ENCODE results near the gene SNAPC2.
A peak's percentile ranks its signal among the peaks of the same experiment; 100 is the strongest.
"Not testable (repeated sequence)": the region's sequence is repeated elsewhere in the genome, so short reads cannot be mapped to it uniquely, and the experiment has no call there.

SNAPC2 gene

DNA sequence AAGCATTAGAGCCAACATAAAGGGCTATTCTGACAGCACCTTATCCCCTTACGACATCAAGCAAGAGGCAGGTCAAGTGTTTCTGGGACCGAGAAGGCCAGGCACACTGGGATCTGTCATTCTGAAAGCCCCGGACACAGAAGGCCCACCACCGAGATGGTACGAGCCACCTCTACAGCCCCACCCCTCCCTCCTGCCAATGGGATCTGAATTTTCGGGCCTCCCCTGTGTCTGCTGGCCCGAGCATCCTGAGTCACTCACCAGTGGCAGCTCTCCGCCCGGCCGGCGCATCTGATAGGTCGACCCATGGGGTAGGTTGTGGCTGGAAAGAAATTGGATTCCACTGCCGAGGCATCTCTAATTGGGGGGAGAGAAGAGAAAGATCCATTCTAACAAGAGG, 20.7 kb downstream of the SNAPC2 start:
- TF ChIP-seq ZNF274 (IDR thresholded peaks at IDR 0.05; ENCODE audit: low read depth, low read length), result no peak
- H3K4me3 ChIP-seq (ENCODE audit: low read length), result no peak overlapping the region

DNA sequence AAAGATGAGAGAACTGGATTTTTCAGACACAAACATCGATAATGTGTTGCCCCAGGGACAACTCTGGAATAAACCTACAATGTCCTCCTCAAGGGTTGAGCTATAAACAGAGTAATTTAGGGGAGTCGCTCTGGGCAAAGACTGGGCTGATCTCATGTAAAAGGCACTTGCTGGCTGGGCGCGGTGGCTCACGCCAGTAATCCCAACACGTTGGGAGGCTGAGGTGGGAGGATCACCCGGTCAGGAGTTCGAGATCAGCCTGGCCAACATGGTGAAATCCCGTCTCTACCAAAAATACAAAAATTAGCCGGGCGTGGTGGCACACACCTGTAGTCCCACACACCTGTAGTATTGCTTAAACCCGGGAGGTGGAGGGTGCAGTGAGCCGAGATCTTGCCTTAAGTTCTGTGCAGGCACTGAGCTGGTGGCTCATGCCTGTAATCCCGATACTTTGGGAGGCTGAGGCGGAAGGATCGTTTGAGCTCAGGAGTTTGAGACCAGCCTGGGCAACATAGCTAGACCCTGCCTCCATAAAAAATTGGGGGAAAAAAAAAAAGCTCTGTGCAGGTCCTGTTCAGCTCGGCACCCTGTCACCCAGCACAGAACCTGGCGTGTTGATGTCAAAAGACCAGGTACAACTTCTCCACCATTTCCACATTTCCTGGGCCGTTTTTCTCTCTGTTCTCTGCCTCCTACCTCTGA, 21.9 kb downstream of the SNAPC2 start:
- peak overlapping the region; percentile 95; the same call in 1 of the 2 replicates for H3K4me3 ChIP-seq (ENCODE audit: low read length)
- TF ChIP-seq ZNF274 (IDR thresholded peaks at IDR 0.05; ENCODE audit: low read depth, low read length), result no peak

DNA sequence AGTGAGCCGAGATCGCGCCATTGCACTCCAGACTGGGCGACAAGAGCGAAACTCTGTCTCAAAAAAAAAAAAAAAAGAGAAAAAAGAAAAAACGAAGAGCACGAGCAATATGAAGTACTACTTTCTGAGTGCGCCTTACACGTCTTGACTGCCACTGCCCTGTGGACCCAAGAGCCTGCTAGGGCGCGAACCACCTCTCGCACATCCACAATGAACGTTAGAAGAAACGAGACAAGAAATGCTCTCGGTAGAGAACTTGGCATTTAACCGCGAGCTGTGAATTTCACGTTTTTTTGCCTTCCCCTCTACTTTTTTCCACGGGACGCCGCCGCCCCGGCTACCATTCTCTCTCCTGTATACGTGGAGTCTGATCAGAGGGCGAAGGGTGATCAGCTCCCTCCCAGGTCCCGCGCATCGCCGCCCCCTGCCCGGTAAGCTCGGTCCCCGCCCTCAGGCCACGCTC, 22.9 kb downstream of the SNAPC2 start:
- H3K4me3 ChIP-seq (ENCODE audit: low read length), result peak overlapping the region; percentile 95
- no peak for TF ChIP-seq ZNF274 (IDR thresholded peaks at IDR 0.05; ENCODE audit: low read depth, low read length)

DNA sequence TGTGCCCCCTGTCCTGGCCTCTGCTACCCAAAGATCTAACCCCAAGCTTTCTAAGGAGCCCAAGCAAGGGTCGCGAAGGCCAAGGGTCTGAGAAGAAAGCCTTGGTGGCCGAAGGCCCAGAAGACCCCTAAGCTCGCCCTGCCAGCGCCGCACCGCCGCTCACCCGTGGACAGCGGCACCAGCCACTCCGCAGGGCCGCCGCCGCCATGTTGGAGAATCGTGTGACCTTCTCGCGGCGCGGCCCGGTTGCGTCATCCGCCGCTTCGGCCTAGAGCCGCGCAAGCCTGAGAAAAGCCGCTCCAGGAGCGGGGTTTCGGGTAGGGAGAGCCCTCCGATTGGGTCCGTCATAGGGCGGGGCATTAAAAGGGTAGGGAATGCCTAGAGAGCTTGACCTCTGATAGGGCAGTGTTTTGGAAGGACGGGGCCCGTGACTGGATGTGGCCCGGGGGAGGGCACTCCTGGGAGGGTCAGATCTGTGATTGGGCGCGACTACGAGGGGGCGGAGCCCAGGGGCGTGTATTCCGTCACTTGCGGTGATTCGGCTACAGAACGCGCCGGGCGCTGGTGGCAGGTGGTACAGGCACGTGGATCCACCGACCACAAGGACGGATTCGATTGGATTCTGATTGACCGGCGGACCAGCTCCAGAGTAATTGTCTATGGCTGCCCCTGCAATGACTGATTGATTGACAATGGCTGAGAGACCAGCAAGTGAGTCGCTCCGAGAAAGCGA, 23.5 kb downstream of the SNAPC2 start, which contains the start of gene TIMM44:
TIMM44 (minus strand) TSS at position 223 of the 733 bp plus-strand sequence; CDS start at position 208, 15 bp downstream.
- TF ChIP-seq ZNF274 (IDR thresholded peaks at IDR 0.05; ENCODE audit: low read depth, low read length), result no peak
- H3K4me3 ChIP-seq (ENCODE audit: low read length), result peak within 1 kb of the TSS; percentile 95

DNA sequence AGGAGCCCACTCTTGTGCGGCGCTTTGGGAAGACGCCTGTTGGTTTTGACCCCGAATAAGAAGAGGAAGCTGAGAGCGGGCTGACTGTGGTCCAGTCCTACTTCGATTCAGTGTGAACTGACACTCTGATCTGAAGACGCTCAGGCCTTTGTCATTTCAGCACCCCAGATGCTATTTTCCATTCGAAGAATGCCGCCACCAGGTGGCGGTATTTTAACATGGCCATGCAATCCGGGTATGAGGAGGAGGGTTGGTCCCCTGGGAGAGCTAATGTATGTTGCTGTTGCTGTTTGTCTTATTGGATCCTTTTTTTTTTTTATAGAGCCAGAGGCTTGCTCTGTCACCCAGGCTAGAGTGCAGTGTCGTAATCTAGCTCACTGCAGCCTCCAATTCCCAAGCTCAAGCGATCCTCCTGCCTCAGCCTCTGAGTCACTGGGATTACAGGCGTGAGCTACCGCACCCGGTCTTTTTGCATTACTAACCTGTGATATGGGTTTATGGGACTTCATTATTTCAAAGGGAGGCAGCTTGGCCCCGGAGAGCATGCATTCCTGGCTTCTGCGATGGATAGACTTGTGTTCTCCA, 24.1 kb downstream of the SNAPC2 start:
- H3K4me3 ChIP-seq (ENCODE audit: low read length), result peak overlapping the region; percentile 78; the same call in 1 of the 2 replicates
- TF ChIP-seq ZNF274 (IDR thresholded peaks at IDR 0.05; ENCODE audit: low read depth, low read length), result no peak

DNA sequence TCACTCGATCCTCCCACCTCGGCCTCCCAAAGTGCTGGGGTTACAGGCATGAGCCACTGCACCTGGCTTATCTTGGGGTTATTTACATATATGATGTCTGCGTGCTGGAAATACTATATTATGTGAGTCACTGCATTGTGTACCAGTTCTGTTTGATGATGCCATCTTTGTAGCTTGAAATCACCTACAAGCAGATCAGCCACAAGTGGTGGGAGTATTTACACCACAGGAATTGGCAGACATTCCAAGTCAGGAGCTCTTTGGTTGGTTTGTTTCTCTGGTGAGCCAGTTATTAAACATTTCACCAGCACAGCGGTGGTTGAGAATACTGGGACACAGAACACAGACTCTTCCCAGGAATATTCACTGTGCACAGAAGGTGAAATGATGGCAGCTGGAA, 27.8 kb downstream of the SNAPC2 start:
- no peak overlapping the region for H3K4me3 ChIP-seq (ENCODE audit: low read length)
- TF ChIP-seq ZNF274 (IDR thresholded peaks at IDR 0.05; ENCODE audit: low read depth, low read length), result no peak

DNA sequence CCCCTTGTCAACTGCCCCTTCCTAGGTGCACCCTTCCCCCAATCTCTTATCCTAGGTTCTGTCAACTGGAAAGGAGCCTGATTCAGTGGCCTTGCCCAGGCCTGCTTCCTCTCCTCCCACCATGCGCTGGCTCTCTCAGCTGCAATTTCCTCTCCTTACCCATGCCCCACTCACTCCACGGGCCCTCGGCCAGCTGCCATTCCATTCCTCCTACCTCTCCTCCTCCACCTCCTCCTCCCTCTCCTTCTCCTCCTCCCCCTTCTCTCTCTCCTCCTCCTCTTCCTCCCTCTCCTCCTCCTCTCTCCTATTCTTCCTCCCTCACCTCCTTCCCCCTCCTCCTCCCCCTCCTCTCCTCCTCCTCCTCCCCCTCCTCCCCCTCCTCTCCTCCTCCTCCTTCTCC, 32.9 kb downstream of the SNAPC2 start:
- TF ChIP-seq ZNF274 (IDR thresholded peaks at IDR 0.05; ENCODE audit: low read depth, low read length), result no peak
- H3K4me3 ChIP-seq (ENCODE audit: low read length), result no peak overlapping the region

DNA sequence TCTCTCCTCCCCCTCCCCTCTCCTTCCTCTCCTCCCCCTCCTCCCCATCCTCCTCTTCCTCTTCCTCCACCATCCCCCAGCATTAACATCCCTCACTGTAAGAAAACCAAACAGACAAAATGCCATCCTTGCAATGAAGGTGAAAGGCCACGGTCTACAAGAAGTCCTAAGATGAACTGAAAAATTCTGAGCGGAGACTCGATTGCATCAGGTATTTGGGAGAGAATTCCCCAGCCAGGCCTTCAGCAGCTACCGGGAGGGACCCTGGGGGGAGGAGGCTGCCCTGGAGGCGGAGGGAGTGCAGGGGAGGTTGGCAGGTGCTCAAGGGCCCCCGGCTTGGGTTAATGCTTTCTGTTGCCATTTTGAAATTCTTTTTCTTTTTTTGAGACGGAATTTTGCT, 33.4 kb downstream of the SNAPC2 start:
- H3K4me3 ChIP-seq (ENCODE audit: low read length), result no peak overlapping the region
- no peak for TF ChIP-seq ZNF274 (IDR thresholded peaks at IDR 0.05; ENCODE audit: low read depth, low read length)

DNA sequence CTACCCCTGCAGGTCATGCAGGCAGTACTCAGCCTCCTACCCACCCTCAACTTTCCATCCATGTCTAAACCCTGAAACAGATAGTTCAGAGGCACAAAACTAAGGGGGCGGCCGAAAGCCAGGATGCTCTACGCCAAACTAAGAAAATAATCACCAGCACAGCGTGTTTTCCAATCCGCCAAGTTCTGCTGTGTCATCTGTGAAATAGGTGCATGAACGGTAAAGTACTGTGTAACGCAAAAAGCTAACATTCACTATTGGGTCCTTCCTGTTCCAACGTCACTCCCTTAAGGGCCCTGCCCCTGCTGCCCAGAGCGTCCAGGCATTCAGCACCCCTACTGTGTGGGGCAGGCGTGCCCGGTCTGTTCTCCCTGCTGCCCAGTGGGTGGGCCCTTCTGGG, 35.6 kb downstream of the SNAPC2 start:
- H3K4me3 ChIP-seq (ENCODE audit: low read length), result no peak overlapping the region
- TF ChIP-seq ZNF274 (IDR thresholded peaks at IDR 0.05; ENCODE audit: low read depth, low read length), result no peak

DNA sequence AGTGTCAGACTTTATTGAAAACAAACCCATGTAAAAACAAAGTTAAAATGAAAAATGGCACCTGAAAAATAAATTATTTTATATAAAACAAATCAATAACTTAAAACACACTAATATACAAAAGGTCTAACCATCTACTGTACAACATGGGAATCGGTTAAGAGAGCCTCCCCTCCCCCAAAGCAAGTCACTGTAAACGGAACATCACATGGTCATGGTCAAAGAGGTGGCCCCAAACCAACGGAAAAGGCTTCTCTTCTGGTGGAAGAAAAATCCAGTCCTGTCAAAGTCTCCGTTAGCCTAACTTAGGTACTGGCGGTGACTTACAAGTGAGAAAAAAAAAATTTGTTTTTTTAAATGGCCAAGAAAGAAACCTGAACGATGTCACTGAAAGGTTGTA, 39.1 kb downstream of the SNAPC2 start:
- TF ChIP-seq ZNF274 (IDR thresholded peaks at IDR 0.05; ENCODE audit: low read depth, low read length), result no peak
- H3K4me3 ChIP-seq (ENCODE audit: low read length), result no peak overlapping the region

DNA sequence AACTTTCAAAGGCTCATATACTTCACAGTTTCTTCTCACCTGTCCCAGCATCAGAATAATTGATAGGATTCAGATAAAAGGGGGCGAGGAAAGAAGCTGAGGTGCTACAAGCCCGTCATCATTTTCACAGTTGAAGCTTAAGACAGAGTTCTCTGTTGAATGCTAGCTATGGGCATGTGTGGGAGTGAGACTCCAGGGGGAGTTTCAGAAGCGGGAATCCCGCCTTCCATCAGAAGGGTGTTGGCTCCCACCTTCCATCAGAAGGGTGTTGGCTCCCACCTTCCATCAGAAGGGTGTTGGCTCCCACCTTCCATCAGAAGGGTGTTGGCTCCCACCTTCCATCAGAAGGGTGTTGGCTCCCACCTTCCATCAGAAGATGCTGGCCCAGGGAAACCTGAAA, 40.9 kb downstream of the SNAPC2 start:
- H3K4me3 ChIP-seq (ENCODE audit: low read length), result not testable (repeated sequence)

DNA sequence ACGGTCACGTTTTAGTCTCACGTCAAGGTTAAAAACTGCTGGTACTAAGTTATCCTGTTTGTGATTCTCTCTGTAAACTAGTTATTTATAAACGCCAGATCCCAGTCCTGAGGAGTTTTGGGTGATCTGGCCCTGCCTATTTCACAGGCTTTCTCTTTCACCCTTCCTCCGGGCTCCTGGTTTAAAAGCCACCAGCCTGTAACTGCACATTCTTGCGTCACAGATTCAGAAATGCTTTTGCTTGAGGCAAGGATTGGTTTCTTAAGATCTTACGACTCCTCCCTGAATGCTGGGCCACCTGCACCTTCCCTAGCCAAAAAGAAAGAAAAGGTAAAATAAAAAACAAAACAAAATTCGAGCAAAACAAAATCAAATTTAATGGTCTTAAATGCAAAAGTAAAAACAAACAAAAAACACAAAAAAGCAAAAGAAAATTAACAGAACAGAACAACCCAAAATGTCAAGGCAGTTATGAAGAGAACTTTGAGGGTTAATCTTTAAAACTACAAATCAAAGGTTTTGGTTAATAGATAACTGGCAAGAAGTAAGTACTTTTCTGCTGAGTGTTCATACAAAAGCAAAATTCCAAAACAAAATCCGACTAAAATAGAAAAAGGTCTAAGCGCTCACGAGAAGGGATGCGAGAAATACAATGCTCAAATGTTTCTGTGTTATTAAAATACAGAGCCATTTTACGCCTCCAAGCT, 41.9 kb downstream of the SNAPC2 start:
- no peak overlapping the region for H3K4me3 ChIP-seq (ENCODE audit: low read length)
- no peak for TF ChIP-seq ZNF274 (IDR thresholded peaks at IDR 0.05; ENCODE audit: low read depth, low read length)

DNA sequence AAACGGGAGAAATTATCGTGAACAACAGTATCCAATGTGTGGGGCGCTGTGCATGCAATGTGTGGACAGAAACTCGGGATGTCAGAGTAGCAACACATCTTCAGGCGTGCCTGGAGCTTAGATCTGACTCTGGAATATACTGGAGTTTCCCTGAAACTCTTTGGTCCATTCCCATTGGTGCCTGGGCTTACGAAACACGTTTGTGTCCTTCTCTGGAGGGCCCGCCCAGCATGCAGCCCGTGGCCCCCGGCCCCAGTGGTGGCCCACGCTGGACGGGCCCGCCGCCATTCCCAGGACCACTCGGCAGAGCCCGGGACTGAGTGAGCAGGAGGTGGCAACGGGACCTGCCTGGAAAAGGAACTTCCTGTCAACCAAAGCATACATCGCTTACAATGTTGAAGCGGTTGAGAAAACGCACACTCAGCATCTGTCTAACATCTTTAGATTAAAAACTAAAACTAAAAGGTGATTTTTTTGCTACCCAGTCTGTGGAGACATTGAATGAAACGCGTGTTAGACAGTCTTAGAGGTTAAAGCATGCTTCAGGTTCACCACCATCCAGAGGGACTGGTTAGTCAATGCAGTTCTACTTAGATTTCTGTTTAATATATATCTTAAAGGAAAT, 42.6 kb downstream of the SNAPC2 start:
- TF ChIP-seq ZNF274 (IDR thresholded peaks at IDR 0.05; ENCODE audit: low read depth, low read length), result no peak

DNA sequence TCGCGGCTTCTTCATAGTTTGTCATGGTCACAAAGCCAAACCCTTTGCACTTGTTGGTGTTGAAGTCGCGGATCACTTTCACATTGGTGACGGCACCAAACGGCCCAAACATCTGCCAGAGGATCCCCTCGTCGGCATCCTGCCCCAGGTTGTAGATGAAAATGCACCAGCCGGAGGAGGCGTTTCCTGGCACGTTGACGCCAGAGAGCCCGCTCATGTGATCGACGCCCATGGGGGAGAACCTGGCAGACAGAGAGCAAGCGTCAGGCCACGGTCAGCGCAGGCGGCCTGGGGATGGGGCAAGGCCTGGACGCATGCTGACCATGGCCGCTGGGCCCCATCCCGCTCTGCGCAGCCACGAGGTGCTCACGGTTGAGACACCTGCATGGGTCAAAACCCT, 43.4 kb downstream of the SNAPC2 start:
- no peak overlapping the region for H3K4me3 ChIP-seq (ENCODE audit: low read length)
- no peak for TF ChIP-seq ZNF274 (IDR thresholded peaks at IDR 0.05; ENCODE audit: low read depth, low read length)

More for the DNA sequence above, 42.6 kb downstream of the SNAPC2 start:
- H3K4me3 ChIP-seq (ENCODE audit: low read length), result no peak overlapping the region
